Neural cell (in vitro differentiated cells): ENCODE measurements around the gene HAO1. TPM values are rescaled to one million over a fixed set of nuclear protein-coding genes. Genes with fewer than 3 reads are reported as not detected.

ENCODE experiments used
- H2AFZ ChIP-seq: fragments of 200-600, 300-800 bp; sonication (generic), shearing (Covaris generic); 2 replicates; pipeline ENCODE4 v1.6.0; 2014; ENCODE audit warnings: low read depth, mild to moderate bottlenecking, antibody characterized with exemption, low read length, moderate library complexity
- H3F3A ChIP-seq: fragments of 200-600 bp; shearing (Covaris generic); 2 replicates; pipeline ENCODE4 v1.6.1; 2016; ENCODE audit warnings: mild to moderate bottlenecking, moderate library complexity, mixed read lengths, antibody characterized with exemption, low read length; ENCODE audit not compliant: insufficient read depth, poor library complexity, severe bottlenecking
- H3K27ac ChIP-seq: fragments of 200-600, 300-800 bp; sonication (generic), shearing (Covaris generic); 2 replicates; pipeline ENCODE4 v1.5.1; 2014; ENCODE audit warnings: mild to moderate bottlenecking, low read length, moderate library complexity
- H3K27me3 ChIP-seq: fragments of 300-800, 200-600 bp; sonication (generic), shearing (Covaris generic); 2 replicates; pipeline ENCODE4 v1.6.0; 2014; ENCODE audit warnings: mild to moderate bottlenecking, low read depth, low read length, moderate library complexity; ENCODE audit not compliant: insufficient read depth
- H3K36me3 ChIP-seq: fragments of 300-800, 200-600 bp; sonication (generic), shearing (Covaris generic); 2 replicates; pipeline ENCODE4 v1.5.1; 2014; ENCODE audit warnings: mild to moderate bottlenecking, antibody characterized with exemption, low read length, moderate library complexity; ENCODE audit not compliant: insufficient read depth
- H3K4me2 ChIP-seq: fragments of 300-800, 200-600 bp; sonication (generic), shearing (Covaris generic); 2 replicates; pipeline ENCODE4 v1.6.0; 2014; ENCODE audit warnings: mild to moderate bottlenecking, low read length
- H3K4me3 ChIP-seq: fragments of 300-800, 200-600 bp; sonication (generic), shearing (Covaris generic); 2 replicates; pipeline ENCODE4 v1.5.1; 2014; ENCODE audit warnings: mild to moderate bottlenecking, low read length, moderate library complexity
- H3K79me2 ChIP-seq: fragments of 200-600 bp; shearing (Covaris generic); replicated peaks from 2 replicates; pipeline ENCODE4 v1.6.0; 2014; ENCODE audit warnings: mild to moderate bottlenecking, low read length, moderate library complexity; ENCODE audit not compliant: insufficient read depth
- H3K9ac ChIP-seq: fragments of 300-800, 200-600 bp; sonication (generic), shearing (Covaris generic); 2 replicates; pipeline ENCODE4 v1.6.1; 2016; ENCODE audit warnings: mild to moderate bottlenecking, low read length, mixed read lengths
- H3K9me2 ChIP-seq: fragments of 200-600 bp; shearing (Covaris generic); 2 replicates; pipeline ENCODE4 v1.6.1; 2016; ENCODE audit warnings: mild to moderate bottlenecking, low read length, mixed read lengths; ENCODE audit not compliant: insufficient read depth
- H3K9me3 ChIP-seq: fragments of 200-600, 300-800 bp; sonication (generic), shearing (Covaris generic); 2 replicates; pipeline ENCODE4 v1.6.1; 2016; ENCODE audit warnings: mild to moderate bottlenecking, mixed run types, low read length, moderate library complexity, mixed read lengths
- H4K20me1 ChIP-seq: fragments of 200-600 bp; shearing (Covaris generic); 2 replicates; pipeline ENCODE4 v1.6.1; 2016; ENCODE audit warnings: mild to moderate bottlenecking, mixed run types; ENCODE audit not compliant: insufficient read depth
- CTCF ChIP-seq: fragments of 450-650 bp; IDR thresholded peaks from 2 replicates; pipeline ENCODE4 v1.5.1; 2014; ENCODE audit warnings: antibody characterized with exemption, mild to moderate bottlenecking, moderate library complexity; ENCODE audit not compliant: poor library complexity, severe bottlenecking
- EP300 ChIP-seq: fragments of 450-650 bp; conservative IDR thresholded peaks from 2 replicates; pipeline ENCODE4 v1.6.1; 2014; ENCODE audit warnings: antibody characterized with exemption, mild to moderate bottlenecking, moderate library complexity; ENCODE audit not compliant: poor library complexity, severe bottlenecking
- EZH2 ChIP-seq: fragments of 200-600, 300-800 bp; shearing (Covaris generic), sonication (generic); IDR thresholded peaks from 2 replicates; pipeline ENCODE4 v1.6.1; 2014; ENCODE audit warnings: antibody characterized with exemption, low read length, borderline replicate concordance, mild to moderate bottlenecking; ENCODE audit not compliant: insufficient read depth, poor library complexity, severe bottlenecking
- MXI1 ChIP-seq: fragments of 450-650 bp; conservative IDR thresholded peaks from 2 replicates; pipeline ENCODE4 v1.6.1; 2014; ENCODE audit warnings: antibody characterized with exemption, mild to moderate bottlenecking; ENCODE audit not compliant: poor library complexity, severe bottlenecking
- POLR2AphosphoS5 ChIP-seq: IDR thresholded peaks from 2 replicates; pipeline ENCODE4 v1.6.1; 2012
- RAD21 ChIP-seq: fragments of 450-650 bp; conservative IDR thresholded peaks from 2 replicates; pipeline ENCODE4 v1.6.1; 2014; ENCODE audit warnings: antibody characterized with exemption, mild to moderate bottlenecking, moderate library complexity
- REST ChIP-seq: IDR thresholded peaks from 2 replicates; pipeline ENCODE4 v1.6.1; 2012; ENCODE audit warnings: borderline replicate concordance
- SMC3 ChIP-seq: fragments of 450-650 bp; conservative IDR thresholded peaks from 2 replicates; pipeline ENCODE4 v1.6.1; 2014; ENCODE audit warnings: antibody characterized with exemption, mild to moderate bottlenecking, moderate library complexity; ENCODE audit not compliant: poor library complexity
- TAF1 ChIP-seq: IDR thresholded peaks from 2 replicates; pipeline ENCODE4 v1.6.1; 2012; ENCODE audit warnings: low read depth
- polyA minus RNA-seq: library from RNA; depleted of rRNA, polyadenylated mRNA; stranded (reverse); fragments of >200 nt; gene quantifications from 2 replicates; pipeline ENCODE4 v1.2.3, GENCODE V29; 2014
- polyA plus RNA-seq: library from polyadenylated mRNA; depleted of rRNA; stranded (reverse); fragments of >200 nt; gene quantifications from 2 replicates; pipeline ENCODE4 v1.2.3, GENCODE V29; 2014

The HAO1 gene
- not detected in 2 replicates for polyA plus RNA-seq
- not detected in 2 replicates for polyA minus RNA-seq

DNA sequence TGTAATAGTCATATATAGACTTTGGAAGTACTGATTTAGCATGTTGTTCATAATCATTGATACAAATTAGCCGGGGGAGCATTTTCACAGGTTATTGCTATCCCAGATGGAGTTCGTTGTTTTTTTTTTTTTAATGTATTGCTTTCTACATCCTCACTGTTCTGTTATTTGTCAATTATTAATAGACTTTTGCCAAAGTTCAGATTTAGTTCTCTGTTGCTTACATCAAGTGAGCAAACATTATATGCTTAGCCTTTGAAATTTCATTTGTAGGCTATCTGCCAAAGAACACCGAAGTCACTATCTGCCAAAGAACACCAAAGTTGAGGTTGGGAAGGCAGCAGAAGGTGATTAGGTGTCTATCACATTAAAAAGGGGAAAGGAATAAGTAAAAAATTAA is at the start of gene HAO1:
TSS of gene HAO1 (minus strand) at position 118 of the 400 bp plus-strand sequence. CDS start at position 82, 36 bp downstream.
- Histone ChIP-seq H3K4me3 (no peak within 1 kb of the TSS), H3K9me2 (no peaks in the 10 kb centered on the region), H3K9me3 (no peaks in the 10 kb centered on the region), H3K4me2 (no peak within 1 kb of the TSS), H2AFZ (no peak within 1 kb of the TSS), H3K27ac (no peak within 1 kb of the TSS), H3K9ac (no peak within 1 kb of the TSS), H3K79me2 (no peaks in the 10 kb centered on the region), H3K27me3 (no peaks in the 10 kb centered on the region), H3K36me3 (no peaks in the 10 kb centered on the region), H4K20me1 (no peaks in the 10 kb centered on the region), H3F3A (no peaks in the 10 kb centered on the region)
- TF ChIP-seq CTCF (no peak), POLR2AphosphoS5 (no peak), EZH2 (no peak), RAD21 (no peak), EP300 (no peak), REST (no peak), MXI1 (no peak), SMC3 (no peak), TAF1 (no peak)

DNA sequence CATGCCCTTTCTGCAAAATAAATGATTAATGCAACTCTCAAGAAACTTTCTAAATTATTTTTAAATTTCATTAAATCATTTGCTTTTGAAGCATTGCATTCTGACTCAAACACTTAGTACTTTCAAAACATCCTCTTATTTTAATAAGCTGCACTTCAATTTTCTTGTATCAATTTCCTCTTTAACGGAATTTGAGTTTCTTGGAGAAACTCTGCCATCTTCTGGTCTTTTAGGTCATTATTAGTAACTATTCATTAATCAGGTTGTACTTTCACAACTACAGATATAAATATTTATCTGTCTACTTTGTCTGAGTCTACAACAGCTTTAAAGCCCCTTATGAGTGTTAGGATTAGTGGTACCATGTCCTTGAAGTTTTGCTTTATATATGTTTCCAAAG is 49.1 kb upstream of the HAO1 start:
- H3K9ac ChIP-seq, result no peak overlapping the region
- no peaks in the 10 kb centered on the region for H3F3A ChIP-seq
- H3K27ac ChIP-seq, result no peak overlapping the region
- H3K27me3 ChIP-seq, result no peaks in the 10 kb centered on the region
- peaks cover 7% of the 10 kb centered on the region for H3K36me3 ChIP-seq
- H3K4me3 ChIP-seq, result no peak overlapping the region
- H4K20me1 ChIP-seq, result no peaks in the 10 kb centered on the region
- H3K9me3 ChIP-seq, result no peaks in the 10 kb centered on the region
- H3K79me2 ChIP-seq, result no peaks in the 10 kb centered on the region
- H3K4me2 ChIP-seq, result no peak overlapping the region
- TF ChIP-seq CTCF, result no peak
- TF ChIP-seq SMC3, result no peak
- TF ChIP-seq POLR2AphosphoS5, result no peak
- no peak for TF ChIP-seq EP300
- no peak for TF ChIP-seq MXI1
- TF ChIP-seq RAD21, result no peak
- no peak for TF ChIP-seq TAF1
- no peak for TF ChIP-seq EZH2
- TF ChIP-seq REST, result no peak
- no peak overlapping the region for H2AFZ ChIP-seq
- no peaks in the 10 kb centered on the region for H3K9me2 ChIP-seq
